Activated T-cell treated with anti-CD3 and anti-CD28 coated beads, Interleukin-2, amount 50 U/mL, for 48 hours (primary cell): ENCODE measurements around the gene GPRC5B.

Experiments
- DNase-seq, 2 experiments: peaks; one replicate each; pipeline ENCODE4 v3.0.0-alpha.2; 2020

The GPRC5B gene

GRCh38 chr16:19896951-19897350 is 12.3 kb upstream of the GPRC5B start:
- no peak for DNase-seq

GRCh38 chr16:19894586-19894985 is 9.9 kb upstream of the GPRC5B start:
- DNase-seq: no peak

- no peak for DNase-seq
Observed at GRCh38 chr16:19892902-19893301, 8.3 kb upstream of the GPRC5B start.

GRCh38 chr16:19890901-19891300 is 6.3 kb upstream of the GPRC5B start:
- DNase-seq: no peak

- peak in 1 of 2 experiments; percentile 24 for DNase-seq
Observed at GRCh38 chr16:19888834-19889233, 4.2 kb upstream of the GPRC5B start.

GRCh38 chr16:19886073-19886941 is 1.7 kb upstream of the GPRC5B start:
- peak; percentile 91 to 92 for DNase-seq

GRCh38 chr16:19885451-19886072 is 914 bp upstream of the GPRC5B start:
- DNase-seq: peak; percentile 41 to 47

GRCh38 chr16:19883966-19884485 is 622 bp downstream of the GPRC5B start:
- peak in 1 of 2 experiments; percentile 29 for DNase-seq

- peak; percentile 24 to 28 for DNase-seq
Observed at GRCh38 chr16:19883296-19883965, 1.2 kb downstream of the GPRC5B start.

- no peak for DNase-seq
Observed at GRCh38 chr16:19882646-19883045, 2.0 kb downstream of the GPRC5B start.

- DNase-seq: no peak
Observed at GRCh38 chr16:19882186-19882585, 2.5 kb downstream of the GPRC5B start.

- DNase-seq: no peak
Observed at GRCh38 chr16:19881783-19882182, 2.9 kb downstream of the GPRC5B start.

GRCh38 chr16:19881028-19881427 is 3.6 kb downstream of the GPRC5B start:
- no peak for DNase-seq

GRCh38 chr16:19879241-19879792 is 5.3 kb downstream of the GPRC5B start:
- no peak for DNase-seq

GRCh38 chr16:19878757-19879156 is 5.9 kb downstream of the GPRC5B start:
- no peak for DNase-seq

- no peak for DNase-seq
Observed at GRCh38 chr16:19876501-19877059, 8.1 kb downstream of the GPRC5B start.

GRCh38 chr16:19875900-19876299 is 8.7 kb downstream of the GPRC5B start:
- DNase-seq: no peak

- DNase-seq: no peak
Observed at GRCh38 chr16:19874851-19875546, 9.6 kb downstream of the GPRC5B start.

GRCh38 chr16:19874026-19874425 is 10.6 kb downstream of the GPRC5B start:
- no peak for DNase-seq

GRCh38 chr16:19872935-19873334 is 11.7 kb downstream of the GPRC5B start:
- no peak for DNase-seq

GRCh38 chr16:19872179-19872863 is 12.3 kb downstream of the GPRC5B start:
- no peak for DNase-seq

GRCh38 chr16:19871721-19872120 is 12.9 kb downstream of the GPRC5B start:
- no peak for DNase-seq
